ENCODE measurements around the gene CCT5.
A peak's percentile ranks its signal among the peaks of the same experiment; 100 is the strongest.
"Not testable (repeated sequence)": the region's sequence is repeated elsewhere in the genome, so short reads cannot be mapped to it uniquely, and the experiment has no call there.

The CCT5 gene

GRCh38 chr5:10304932-10305331 lies 54.9 kb downstream of the CCT5 start:
- peak; percentile 83 for DNase-seq

- DNase-seq = no peak
Observed at GRCh38 chr5:10306114-10306513, 56.0 kb downstream of the CCT5 start.

- DNase-seq = peak; percentile 49
Observed at GRCh38 chr5:10306806-10307205, 56.7 kb downstream of the CCT5 start.

- peak; percentile 89 for DNase-seq
Observed at GRCh38 chr5:10307206-10308148, 57.4 kb downstream of the CCT5 start, which contains the start of gene CMBL. TSS of gene CMBL (minus strand) at chr5:10307902. CDS start at chr5:10290762, 17,140 bp downstream.

GRCh38 chr5:10308844-10309243 lies 58.8 kb downstream of the CCT5 start:
- no peak for DNase-seq

- DNase-seq = no peak
Observed at GRCh38 chr5:10310066-10310779, 60.1 kb downstream of the CCT5 start.

- not testable (repeated sequence) for DNase-seq
Observed at GRCh38 chr5:10310835-10311570, 60.9 kb downstream of the CCT5 start.

- DNase-seq = peak; percentile 39
Observed at GRCh38 chr5:10311595-10312425, 61.7 kb downstream of the CCT5 start.

GRCh38 chr5:10315201-10315600 lies 65.1 kb downstream of the CCT5 start:
- DNase-seq = no peak
